ENCODE data around the gene C2.

GRCh38 chr6:31945154-31945506 is 17.6 kb downstream of the C2 start:
- TF ChIP-seq EZH2 (IDR thresholded peaks at IDR 0.05; ENCODE audit: borderline replicate concordance, low read depth, low read length, severe bottlenecking), result no peak
- no peak for TF ChIP-seq CTCF (IDR thresholded peaks at IDR 0.05; ENCODE audit: borderline replicate concordance, extremely low read depth, low read length, poor library complexity, severe bottlenecking)
